A204.1 (cell line): ENCODE results near the gene TPRKB.
"Not testable (repeated sequence)": the region's sequence is repeated elsewhere in the genome, so short reads cannot be mapped to it uniquely, and the experiment has no call there.

Experiments used
- FAIRE-seq: peaks from 2 replicates; lab custom pipeline; 2012; peaks lifted over from hg19 to GRCh38; lab: Jason Lieb, UNC

The TPRKB gene

GRCh38 chr2:73700131-73700611 is 37.0 kb downstream of the TPRKB start:
- FAIRE-seq: no peak

DNA sequence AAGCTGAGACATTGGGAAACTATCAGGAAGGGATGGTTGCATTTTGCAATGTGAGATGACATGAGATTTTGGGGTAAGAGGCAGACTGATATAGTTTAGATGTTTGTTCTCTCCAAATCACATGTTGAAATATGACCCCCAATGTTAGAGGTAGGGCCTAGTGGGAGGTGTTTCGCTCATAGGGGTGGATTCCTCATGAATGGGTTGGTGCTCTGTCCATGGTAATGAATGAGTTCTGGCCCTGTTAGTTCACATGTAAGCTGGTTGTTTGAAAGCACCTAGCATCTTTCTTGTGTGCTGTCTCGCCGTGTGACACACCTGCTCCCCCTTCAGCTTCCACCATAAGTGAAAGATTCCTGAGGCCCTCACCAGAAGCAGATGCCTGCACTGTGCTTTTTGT is 37.7 kb downstream of the TPRKB start:
- FAIRE-seq: no peak

- FAIRE-seq: no peak
Observed at GRCh38 chr2:73698101-73698500, 39.0 kb downstream of the TPRKB start.

DNA sequence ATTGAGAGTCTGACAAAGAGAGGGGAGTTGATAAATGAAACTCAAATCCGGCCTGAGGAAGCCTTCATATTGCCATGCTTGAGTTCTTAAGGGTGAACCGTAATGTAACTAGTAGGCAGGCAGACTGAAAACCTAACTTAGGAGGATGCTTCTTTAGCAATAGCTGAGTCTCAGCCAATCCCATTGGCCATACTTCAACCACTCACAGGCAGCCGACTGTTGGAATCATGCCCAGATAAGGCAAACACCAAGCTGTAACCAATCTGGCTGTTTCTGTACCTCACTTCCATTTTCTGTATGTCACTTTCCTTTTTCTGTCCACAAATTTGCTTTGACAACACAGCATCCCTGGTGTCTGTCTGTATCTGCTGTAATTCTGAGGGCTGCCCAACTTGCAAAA is 39.5 kb downstream of the TPRKB start:
- no peak for FAIRE-seq

DNA sequence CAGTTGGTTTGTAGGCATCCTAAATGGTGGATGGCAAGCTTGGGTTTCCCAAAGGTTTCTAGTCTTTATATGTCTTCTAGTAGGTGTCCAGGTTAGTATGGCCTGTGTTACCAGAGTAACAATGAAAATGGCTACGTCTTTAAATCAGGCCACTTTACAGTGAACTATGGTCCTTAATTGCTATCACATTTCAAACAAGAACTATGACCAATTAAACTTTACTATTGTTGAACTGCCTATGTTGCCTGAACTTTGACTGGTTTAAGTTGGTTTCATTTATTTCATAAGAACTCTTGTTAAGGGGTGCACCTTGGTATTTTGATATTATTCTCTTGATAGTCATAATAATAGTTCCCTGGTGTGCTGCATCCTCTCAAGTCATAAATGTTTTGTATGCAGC is 40.2 kb downstream of the TPRKB start:
- FAIRE-seq: not testable (repeated sequence)

GRCh38 chr2:73696521-73696920 is 40.6 kb downstream of the TPRKB start:
- not testable (repeated sequence) for FAIRE-seq

DNA sequence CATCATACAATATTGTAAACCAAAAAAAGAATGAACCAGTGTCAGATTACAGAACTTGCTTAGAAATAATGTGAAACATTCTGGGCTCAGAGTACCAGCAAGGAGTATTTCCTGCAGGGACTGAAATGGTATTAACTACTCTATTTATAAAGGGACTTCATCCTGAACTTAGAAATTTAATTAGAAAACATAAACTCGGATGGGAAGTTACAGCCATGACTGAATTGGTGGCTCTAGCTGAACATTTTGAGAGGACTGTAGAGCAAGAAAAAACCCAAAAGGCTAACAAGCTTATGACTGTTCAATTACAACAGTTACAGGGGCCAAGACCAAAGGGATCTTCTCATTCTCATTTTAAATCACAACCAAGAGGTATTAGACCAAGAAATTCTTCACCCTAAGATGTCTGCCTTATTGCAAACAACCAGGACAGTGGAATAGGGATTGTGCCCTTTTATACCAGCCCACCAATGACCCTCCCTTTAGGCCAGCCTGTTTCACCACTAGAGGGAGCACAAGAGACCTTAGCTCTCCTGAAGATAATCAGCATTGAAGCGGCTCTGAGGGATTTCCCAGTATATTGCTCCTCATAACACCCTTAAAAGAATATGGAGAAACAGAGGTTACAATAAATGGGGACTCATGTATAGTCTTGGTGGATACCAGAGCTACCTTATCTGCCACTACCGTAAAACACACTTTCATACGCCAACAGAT is 46.6 kb downstream of the TPRKB start:
- FAIRE-seq: peak; percentile 37

- not testable (repeated sequence) for FAIRE-seq
Observed at GRCh38 chr2:73688494-73688893, 48.7 kb downstream of the TPRKB start.

- no peak for FAIRE-seq
Observed at GRCh38 chr2:73685764-73686438, 51.2 kb downstream of the TPRKB start.

- FAIRE-seq: not testable (repeated sequence)
Observed at GRCh38 chr2:73684905-73685304, 52.2 kb downstream of the TPRKB start.

- FAIRE-seq: not testable (repeated sequence)
Observed at GRCh38 chr2:73684325-73684724, 52.8 kb downstream of the TPRKB start.

DNA sequence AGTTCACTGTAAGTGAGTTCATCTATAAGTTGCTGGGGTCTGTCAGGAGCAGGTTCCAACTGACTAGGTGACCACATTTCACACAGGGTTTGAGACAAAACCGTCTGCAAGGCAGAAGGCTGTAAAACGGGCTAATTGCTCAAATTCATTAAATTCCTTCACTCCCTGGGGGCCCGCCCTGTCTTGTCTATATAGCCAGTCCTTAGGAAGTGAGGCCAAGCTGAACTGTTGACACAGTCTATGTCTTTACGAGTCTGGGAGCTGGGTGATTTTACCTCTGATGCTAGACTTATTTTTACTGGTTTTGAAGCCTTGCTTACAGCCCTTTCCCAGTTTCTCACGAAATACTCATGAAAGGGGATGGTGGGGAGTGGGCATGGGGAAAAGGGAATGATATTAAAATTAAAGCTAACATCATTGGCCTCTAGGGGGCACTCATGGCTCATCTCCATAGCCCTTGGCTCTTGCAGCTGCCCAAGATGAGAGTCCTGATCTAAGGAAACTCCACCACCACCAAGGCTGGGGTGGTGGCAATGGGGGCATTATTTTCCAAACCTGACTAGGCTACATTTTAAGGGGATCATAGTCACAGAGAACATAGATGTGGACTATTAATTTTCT is 57.1 kb downstream of the TPRKB start:
- FAIRE-seq: not testable (repeated sequence)
